H1 (cell line): ENCODE data around the gene ADARB2. TPM values are rescaled to one million over a fixed set of nuclear protein-coding genes. Genes with fewer than 3 reads are reported as not detected.

Experiments
- ASH2L ChIP-seq: fragments of 200-600, 300-600 bp; sonication (generic); IDR thresholded peaks from one replicate; pipeline ENCODE4 v1.7.1; 2017; ENCODE audit warnings: low read length
- FOSL1 ChIP-seq: IDR thresholded peaks from 2 replicates; pipeline ENCODE4 v1.6.1; 2011; ENCODE audit warnings: mild to moderate bottlenecking, low read depth, low read length, moderate library complexity; ENCODE audit not compliant: insufficient read depth
- JUN ChIP-seq: IDR thresholded peaks from 2 replicates; pipeline ENCODE4 v1.6.1; 2011; ENCODE audit warnings: low read depth, mild to moderate bottlenecking, improper control_type of control experiment, low read length
- SIX5 ChIP-seq: IDR thresholded peaks from 2 replicates; pipeline ENCODE4 v1.6.1; 2011; ENCODE audit warnings: mild to moderate bottlenecking, low read depth, low read length
- polyA plus RNA-seq, 7 experiments: library from polyadenylated mRNA; depleted of rRNA in 3 of 7; stranded (reverse) in 5 of 7; unstranded in 2 of 7; fragments of >200 nt in 5 of 7; fragments of 200-250 nt in 2 of 7; gene quantifications; 1 replicate in 5 of 7; 2 replicates in 1 of 7; 4 replicates in 1 of 7; pipeline versions ENCODE4 v1.2.1 to v1.2.3, GENCODE V29; 2011 to 2013; ENCODE audit warnings: missing spikeins in 2 of 7, mixed read lengths in 2 of 7
- total RNA-seq: library from RNA; stranded (reverse); fragmentation: NEBNext Ultra II Directional; extraction: Animal tissue kit (Norgen Biotek cat#: 25700); gene quantifications from 2 replicates; pipeline ENCODE4 v1.2.1, GENCODE V29; 2021
- TF ChIP-seq, protein P1 (sequence below): IDR thresholded peaks from 2 replicates; pipeline ENCODE4 v1.6.1; 2011; ENCODE audit warnings: low read depth, mild to moderate bottlenecking, low read length; ENCODE audit not compliant: insufficient read depth

The ADARB2 gene
- total and polyA plus RNA-seq, 2 of the 8 experiments (the other 6 are each of a cell fraction or from before 2014, with no cell fraction given): 2.2 to 2.8 TPM

DNA sequence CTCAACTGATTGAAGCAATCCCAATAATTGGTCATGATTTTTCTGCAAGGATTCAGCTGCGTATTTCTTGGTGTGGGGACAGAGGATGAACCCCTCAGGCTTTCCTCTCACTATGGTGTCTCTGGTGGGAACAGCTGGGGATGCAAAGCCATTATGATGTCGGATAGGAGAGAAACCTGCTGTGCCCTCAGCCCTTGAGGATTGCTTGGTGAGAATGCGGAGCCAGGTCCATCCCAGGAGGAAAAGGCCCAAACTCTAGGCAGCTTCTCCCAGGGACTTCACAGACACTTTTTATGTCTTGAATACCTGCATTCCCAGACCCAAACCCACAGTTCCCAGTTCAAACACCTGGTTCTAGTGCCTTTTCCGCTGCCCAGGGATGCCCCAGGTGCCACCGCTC, 379.2 kb downstream of the ADARB2 start (continued):
- TF ChIP-seq, protein P1, sequence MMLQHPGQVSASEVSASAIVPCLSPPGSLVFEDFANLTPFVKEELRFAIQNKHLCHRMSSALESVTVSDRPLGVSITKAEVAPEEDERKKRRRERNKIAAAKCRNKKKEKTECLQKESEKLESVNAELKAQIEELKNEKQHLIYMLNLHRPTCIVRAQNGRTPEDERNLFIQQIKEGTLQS: no peak
- TF ChIP-seq FOSL1: no peak
- TF ChIP-seq JUN: no peak
- TF ChIP-seq ASH2L: no peak
- TF ChIP-seq SIX5: no peak
- TF ChIP-seq, all 59 proteins: peak for 0
